IMR-90 (cell line): ENCODE measurements around the gene LIN7C.

Experiments used
- BHLHE40 ChIP-seq: fragments of 150-350 bp; IDR thresholded peaks from 2 replicates; pipeline ENCODE4 v1.6.1; 2016; ENCODE audit warnings: mild to moderate bottlenecking, low read depth, low read length
- CEBPB ChIP-seq: IDR thresholded peaks from 2 replicates; pipeline ENCODE4 v1.6.1; 2012; ENCODE audit warnings: low read depth, low read length, improper control_type of control experiment
- CTCF ChIP-seq: conservative IDR thresholded peaks from 2 replicates; pipeline ENCODE4 v1.5.1; 2012; ENCODE audit warnings: mild to moderate bottlenecking, low read depth, low read length, improper control_type of control experiment
- MAZ ChIP-seq: IDR thresholded peaks from 2 replicates; pipeline ENCODE4 v1.6.1; 2012; ENCODE audit warnings: low read depth, mild to moderate bottlenecking, low read length, improper control_type of control experiment, moderate library complexity, borderline replicate concordance
- MXI1 ChIP-seq: IDR thresholded peaks from 2 replicates; pipeline ENCODE4 v1.6.1; 2012; ENCODE audit warnings: low read depth, mild to moderate bottlenecking, low read length, moderate library complexity, borderline replicate concordance
- POLR2A ChIP-seq: IDR thresholded peaks from 2 replicates; pipeline ENCODE4 v1.6.1; 2012; ENCODE audit warnings: mild to moderate bottlenecking, low read depth, low read length
- RFX5 ChIP-seq: IDR thresholded peaks from 2 replicates; pipeline ENCODE4 v1.8.0; 2012; ENCODE audit warnings: low read depth, mild to moderate bottlenecking, low read length, moderate library complexity
- USF2 ChIP-seq: fragments of 150-350 bp; IDR thresholded peaks from 2 replicates; pipeline ENCODE4 v1.6.1; 2017; ENCODE audit warnings: mild to moderate bottlenecking, antibody characterized with exemption, low read length, low read depth

- TF ChIP-seq POLR2A (no peak), CTCF (no peak), RFX5 (no peak), CEBPB (no peak), MAZ (no peak), USF2 (no peak), MXI1 (no peak), BHLHE40 (no peak)
These were observed 60.9 kb downstream of the LIN7C start for GRCh38 chr11:27445625-27446024.
